Right lobe of liver (tissue), 6 donors: ENCODE data around the gene KCTD14. TPM values are rescaled to one million over a fixed set of nuclear protein-coding genes. Genes with fewer than 3 reads are reported as not detected.

Source experiments
- ATAC-seq, 4 donors: fragments of 200-7000 bp; cut with Tn5 transposase; one replicate each; pipeline ENCODE4 v1.9.1; 2020; ENCODE audit warnings: mild to moderate bottlenecking in 4 of 4, moderate library complexity in 4 of 4
- DNase-seq, 3 donors: peaks; one replicate each; pipeline ENCODE4 v3.0.0-alpha.2; 2020
- H3K27ac ChIP-seq, 3 donors: fragments of 200-600 bp; one replicate each; pipeline ENCODE4 v1.8.0; 2022
- H3K27me3 ChIP-seq, 2 donors: fragments of 200-600 bp; one replicate each; pipeline ENCODE4 v1.8.0; 2022
- H3K36me3 ChIP-seq, 4 donors: fragments of 200-600 bp; sonication (generic) in 1 of 4; one replicate each; pipeline versions ENCODE4 v1.5.1 to v1.8.0; 2017 to 2022; ENCODE audit warnings: control low read depth in 1 of 4
- H3K4me1 ChIP-seq, 4 donors: fragments of 200-600 bp; sonication (generic) in 1 of 4; one replicate each; pipeline versions ENCODE4 v1.5.1 to v1.8.0; 2017 to 2022; ENCODE audit warnings: control low read depth in 1 of 4
- H3K4me3 ChIP-seq, 3 donors: fragments of 200-600 bp; one replicate each; pipeline ENCODE4 v1.8.0; 2022
- H3K9me3 ChIP-seq, 4 donors: fragments of 200-600 bp; sonication (generic) in 1 of 4; one replicate each; pipeline versions ENCODE4 v1.5.1 to v1.8.0; 2017 to 2022; ENCODE audit warnings: control low read depth in 1 of 4
- CTCF ChIP-seq, 4 donors: fragments of 200-600 bp in 3 of 4; fragments of 450-650 bp in 1 of 4; IDR thresholded peaks; one replicate each; pipeline versions ENCODE4 v1.5.1 to v1.8.0; 2016 to 2022; ENCODE audit warnings: antibody characterized with exemption in 4 of 4, mild to moderate bottlenecking in 2 of 4
- POLR2A ChIP-seq: fragments of 450-650 bp; IDR thresholded peaks from one replicate; pipeline ENCODE4 v1.6.1; 2017; ENCODE audit warnings: antibody characterized with exemption, mild to moderate bottlenecking
- WGBS: methylation state at CpG from one replicate; pipeline ENCODE4 v1.1.6; 2018; ENCODE audit warnings: low coverage, low lambda C conversion rate; ENCODE audit not compliant: insufficient coverage; ENCODE audit errors: missing lambda C conversion rate; 5-methylcytosine and 5-hydroxymethylcytosine counted together
- intact Hi-C, 2 donors: fragments of 100-400 bp; cut with DNase I; formaldehyde crosslinking; loops; one replicate each; pipeline versions ENCODE4 v1.11.2 to v1.14.1; 2022
- total RNA-seq, 6 experiments: library from RNA; depleted of rRNA in 2 of 6; stranded (reverse); fragments of >200 nt in 2 of 6; fragmentation: NEBNext Ultra II Directional in 3 of 6; extraction: Animal tissue kit (Norgen Biotek cat#: 25700) in 3 of 6; gene quantifications; one replicate each; pipeline versions ENCODE4 v1.1.0 to v1.2.4, GENCODE V29; 2016 to 2023
- donor health status: DM: no; HTN: yes; CAD: no.
- donor health status: DM: no; HTN: no; CAD: no.
- donor health status: DM: no; HTN: no; CAD: no.
- donor health status: DM: no; HTN: yes; CAD: no.
- donor health status: DM: no; HTN: yes; CAD: no.

The KCTD14 gene
- total RNA-seq, 6 experiments from 2014 or later: 4.8 to 12.1 (median 6.3) TPM

DNA sequence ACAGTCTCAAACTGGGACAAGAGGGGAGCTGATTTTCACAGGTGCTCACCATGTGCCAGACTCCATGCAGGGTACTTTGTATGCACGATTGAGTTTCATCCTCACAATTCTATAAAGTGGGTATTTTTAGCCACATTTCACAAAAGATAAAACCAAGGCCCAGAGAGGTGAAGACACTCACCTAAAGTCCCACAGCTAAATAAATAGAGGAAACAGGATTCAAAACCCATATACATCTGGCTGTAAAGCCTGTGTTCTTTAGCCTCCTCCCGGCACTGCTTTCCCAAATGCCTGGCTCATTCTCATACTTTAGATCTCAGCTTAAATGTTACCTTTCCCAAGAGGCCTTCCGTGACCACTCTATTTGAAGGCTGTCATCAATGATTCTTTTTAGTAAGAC lies 13.2 kb upstream of the KCTD14 start:
- WGBS: 73% methylated on average over 3 of the region's 3 CpGs
- Histone ChIP-seq H3K4me3 (no peak overlapping the region), H3K27ac (peak overlapping the region in 2 of 3 donors; percentile 42 to 74), H3K27me3 (no peaks in the 10 kb centered on the region), H3K4me1 (peaks cover 0 to 49% (median 16%) of the 10 kb centered on the region in 4 donors), H3K9me3 (no peaks in the 10 kb centered on the region), H3K36me3 (no peaks in the 10 kb centered on the region)
- no peak for ATAC-seq
- intact Hi-C loops: no loop called here
- no peak for DNase-seq
- TF ChIP-seq CTCF (IDR thresholded peaks at IDR 0.05) (no peak), POLR2A (no peak)

DNA sequence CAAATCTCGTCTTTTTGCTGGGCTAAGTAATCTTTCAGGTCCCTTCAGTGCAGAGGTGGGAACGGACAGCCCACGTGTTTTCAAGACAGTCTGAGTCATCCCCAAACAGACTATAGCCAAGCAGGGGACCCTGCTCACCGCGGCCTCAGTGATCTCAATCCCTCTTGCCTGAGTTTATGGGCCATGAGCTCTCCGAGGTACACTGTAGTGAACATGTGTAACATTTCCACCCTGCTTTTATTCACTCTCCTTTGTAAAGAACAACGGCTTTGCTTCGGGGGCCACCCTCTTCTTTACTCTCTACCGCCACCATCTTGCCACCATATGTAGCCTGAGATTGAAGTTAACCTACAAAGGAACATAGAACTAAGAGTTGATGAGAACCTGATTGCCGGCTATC lies 11.5 kb upstream of the KCTD14 start:
- no peaks in the 10 kb centered on the region for H3K36me3 ChIP-seq
- no peak for ATAC-seq
- TF ChIP-seq POLR2A (no peak), CTCF (IDR thresholded peaks at IDR 0.05) (no peak)
- intact Hi-C loops: no loop called here
- no peaks in the 10 kb centered on the region for H3K9me3 ChIP-seq
- H3K4me3 ChIP-seq: no peak overlapping the region
- no peaks in the 10 kb centered on the region for H3K27me3 ChIP-seq
- no peak for DNase-seq
- WGBS: 17% methylated on average over 1 of the region's 10 CpGs
- H3K27ac ChIP-seq: no peak overlapping the region
- peaks cover 0 to 47% (median 16%) of the 10 kb centered on the region in 4 donors for H3K4me1 ChIP-seq

- no peak for ATAC-seq
- no peak overlapping the region for H3K27ac ChIP-seq
- intact Hi-C loops: no loop called here
- TF ChIP-seq CTCF (IDR thresholded peaks at IDR 0.05): no peak
- TF ChIP-seq POLR2A: no peak
- no peaks in the 10 kb centered on the region for H3K9me3 ChIP-seq
- DNase-seq: no peak
- H3K27me3 ChIP-seq: no peaks in the 10 kb centered on the region
- peaks cover 0 to 32% (median 8%) of the 10 kb centered on the region in 4 donors for H3K4me1 ChIP-seq
- 31% methylated on average over 4 of the region's 4 CpGs for WGBS
- no peaks in the 10 kb centered on the region for H3K36me3 ChIP-seq
- no peak overlapping the region for H3K4me3 ChIP-seq
Observed at GRCh38 chr11:78033040-78033439, 10.0 kb upstream of the KCTD14 start.

DNA sequence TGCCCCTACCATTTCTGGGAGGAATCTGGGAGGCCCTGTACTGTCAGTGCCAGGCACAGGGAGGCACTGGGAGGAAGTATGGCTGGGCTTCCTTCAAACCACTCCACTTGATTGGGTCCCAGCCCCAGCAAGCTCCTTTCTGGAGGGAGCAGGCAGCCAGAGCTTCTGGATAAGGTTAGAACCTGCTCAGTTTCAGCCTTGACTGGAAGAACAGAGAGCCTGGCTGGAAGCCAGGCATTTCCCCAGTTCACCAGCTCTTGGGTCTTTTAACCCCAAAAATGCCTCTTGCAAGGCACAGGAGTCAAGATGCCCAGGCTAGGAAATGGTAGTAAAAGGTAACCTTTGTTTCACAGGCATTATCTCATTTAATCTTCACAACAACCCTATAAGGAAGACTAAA lies 9.0 kb upstream of the KCTD14 start:
- H3K27me3 ChIP-seq: no peaks in the 10 kb centered on the region
- no peak overlapping the region for H3K4me3 ChIP-seq
- ATAC-seq: no peak
- H3K27ac ChIP-seq: no peak overlapping the region
- H3K4me1 ChIP-seq: peaks cover 0 to 24% (median 3%) of the 10 kb centered on the region in 4 donors
- intact Hi-C loops: no loop called here
- H3K9me3 ChIP-seq: no peaks in the 10 kb centered on the region
- no peaks in the 10 kb centered on the region for H3K36me3 ChIP-seq
- no peak for TF ChIP-seq POLR2A
- no peak for TF ChIP-seq CTCF (IDR thresholded peaks at IDR 0.05)
- no peak for DNase-seq

GRCh38 chr11:78031629-78032028 lies 8.6 kb upstream of the KCTD14 start:
- intact Hi-C loops: no loop called here
- WGBS: 80% methylated on average over 1 of the region's 3 CpGs

More at GRCh38 chr11:78031629-78032028, 8.6 kb upstream of the KCTD14 start:
- TF ChIP-seq CTCF (IDR thresholded peaks at IDR 0.05) (no peak), POLR2A (no peak)
- ATAC-seq (no peak), DNase-seq (no peak)
- Histone ChIP-seq H3K27me3 (no peaks in the 10 kb centered on the region), H3K9me3 (no peaks in the 10 kb centered on the region), H3K27ac (no peak overlapping the region), H3K36me3 (no peaks in the 10 kb centered on the region), H3K4me1 (peaks cover 0 to 20% (median 2%) of the 10 kb centered on the region in 4 donors), H3K4me3 (no peak overlapping the region)
